IPS-18c (cell line): ENCODE results near the gene C11orf42.

Experiments
- H3K4me3 ChIP-seq: 2 replicates; pipeline ENCODE4 v1.7.0; 2013; ENCODE audit warnings: low read depth, mild to moderate bottlenecking, low read length, moderate library complexity; ENCODE audit not compliant: insufficient read depth
- H3K9me3 ChIP-seq: one replicate; pipeline ENCODE4 v1.6.1; 2013; ENCODE audit warnings: mild to moderate bottlenecking, low read length, moderate library complexity; ENCODE audit not compliant: control insufficient read depth, insufficient read depth

The C11orf42 gene

GRCh38 chr11:6210274-6210955 is 5.1 kb downstream of the C11orf42 start:
- Histone ChIP-seq H3K9me3 (no peaks in the 10 kb centered on the region), H3K4me3 (no peak overlapping the region)

DNA sequence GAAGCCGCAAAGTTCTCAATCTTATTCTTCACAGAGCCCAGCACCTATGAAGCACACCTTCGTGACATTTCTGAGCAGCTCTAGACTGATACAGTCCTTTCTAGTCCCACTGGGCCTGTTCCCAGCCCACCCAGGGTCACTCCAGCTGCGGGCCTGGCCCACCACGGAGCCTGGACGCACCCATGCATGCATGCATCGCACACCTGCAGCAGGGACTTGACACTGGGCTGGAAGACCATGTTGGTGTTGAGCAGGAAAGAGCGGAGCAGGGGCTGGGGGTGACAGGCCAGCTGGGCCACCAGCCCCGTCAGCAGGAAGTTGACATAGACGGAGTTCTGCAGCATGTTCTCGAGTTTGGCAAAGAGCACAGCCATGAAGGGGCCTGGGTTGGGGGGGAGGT is 9.2 kb downstream of the C11orf42 start:
- no peaks in the 10 kb centered on the region for H3K9me3 ChIP-seq
- no peak overlapping the region for H3K4me3 ChIP-seq

- H3K4me3 ChIP-seq: no peak overlapping the region
These were observed 11.1 kb downstream of the C11orf42 start for GRCh38 chr11:6216501-6216900.

DNA sequence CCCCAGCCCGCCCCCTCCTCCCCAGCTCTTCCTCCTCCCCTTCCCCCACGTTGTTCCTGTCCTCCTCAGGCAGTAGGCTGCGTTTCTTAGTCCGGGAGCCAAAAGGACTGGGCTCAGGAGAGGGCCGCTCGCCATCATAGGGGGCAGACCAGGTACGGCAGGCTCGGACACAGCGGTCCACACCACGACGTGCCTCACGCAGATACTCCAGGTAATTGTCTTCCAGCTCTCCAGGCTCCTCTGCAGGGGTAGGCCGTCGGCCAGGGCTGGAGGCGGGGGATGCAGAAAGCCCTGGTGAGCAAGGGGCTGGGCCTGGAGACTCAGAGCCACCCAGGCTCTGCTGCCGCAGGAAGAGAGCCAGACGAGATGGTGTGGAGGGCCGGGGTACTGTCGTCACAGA is 12.4 kb downstream of the C11orf42 start:
- H3K9me3 ChIP-seq: no peaks in the 10 kb centered on the region

More at GRCh38 chr11:6216501-6216900, 11.1 kb downstream of the C11orf42 start:
- H3K9me3 ChIP-seq: no peaks in the 10 kb centered on the region

GRCh38 chr11:6219359-6219758 is 14.0 kb downstream of the C11orf42 start:
- Histone ChIP-seq H3K9me3 (no peaks in the 10 kb centered on the region), H3K4me3 (no peak overlapping the region)

More for the DNA sequence above, 12.4 kb downstream of the C11orf42 start:
- no peak overlapping the region for H3K4me3 ChIP-seq

GRCh38 chr11:6223854-6224253 is 18.5 kb downstream of the C11orf42 start:
- Histone ChIP-seq H3K4me3 (no peak overlapping the region), H3K9me3 (no peaks in the 10 kb centered on the region)

- Histone ChIP-seq H3K4me3 (no peak overlapping the region), H3K9me3 (no peaks in the 10 kb centered on the region)
These were observed 19.1 kb downstream of the C11orf42 start for GRCh38 chr11:6224421-6224820.

DNA sequence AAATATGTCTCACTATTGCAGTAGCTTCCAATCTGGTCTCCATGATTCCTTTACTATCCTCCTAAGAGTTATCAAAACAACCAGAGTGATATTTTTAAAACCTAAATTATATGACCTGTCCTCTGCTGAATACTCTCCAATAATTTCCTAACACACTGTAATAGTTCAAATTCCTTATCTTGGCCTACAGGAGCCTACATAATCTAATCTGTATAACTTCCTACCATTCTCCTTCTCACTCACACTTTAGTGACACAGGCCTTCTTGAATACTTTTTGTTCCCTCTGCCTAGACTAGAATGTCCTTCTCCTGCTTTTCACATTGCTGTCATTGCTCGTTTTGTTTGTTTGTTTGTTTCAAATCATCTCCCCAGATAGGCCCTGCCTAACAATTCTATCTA is 19.7 kb downstream of the C11orf42 start:
- Histone ChIP-seq H3K4me3 (no peak overlapping the region), H3K9me3 (no peaks in the 10 kb centered on the region)

DNA sequence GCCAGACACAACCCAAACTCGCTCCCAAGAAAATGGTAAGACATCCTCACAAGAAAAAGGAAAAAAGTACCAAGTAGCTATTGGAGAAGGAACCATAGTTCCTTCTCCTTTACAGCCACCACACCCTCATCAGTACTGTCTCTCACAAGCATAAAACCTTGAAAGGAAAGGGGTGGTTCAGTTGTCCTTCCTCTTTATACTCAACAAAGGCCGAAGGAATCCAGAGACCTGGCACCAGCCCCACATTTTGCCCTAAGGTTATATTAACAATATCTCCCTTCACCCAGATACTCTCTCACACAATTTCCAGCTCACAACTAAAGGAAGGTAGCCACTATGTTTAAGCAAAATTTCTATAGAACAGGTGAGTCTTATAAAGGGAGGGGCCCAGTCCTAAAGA is 20.5 kb downstream of the C11orf42 start:
- Histone ChIP-seq H3K4me3 (no peak overlapping the region), H3K9me3 (no peaks in the 10 kb centered on the region)

DNA sequence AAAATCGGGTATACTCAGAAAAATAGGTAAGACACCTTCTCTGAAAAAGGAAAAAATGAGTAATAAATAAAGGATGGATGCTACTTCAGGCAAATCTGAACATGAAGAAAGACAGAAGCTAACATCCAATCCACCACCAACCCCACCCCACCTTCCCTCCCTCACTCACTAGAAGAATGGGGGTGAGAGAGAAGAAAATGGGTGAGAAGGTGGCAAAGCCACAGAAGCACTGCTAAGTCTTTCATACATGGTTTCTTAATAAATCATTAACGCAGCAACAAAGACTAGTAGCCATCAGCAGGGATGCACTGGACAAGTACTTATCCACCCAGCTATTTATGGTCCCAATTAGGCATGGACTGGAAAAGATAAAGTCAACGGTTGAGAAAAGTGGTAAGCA is 23.2 kb downstream of the C11orf42 start:
- H3K4me3 ChIP-seq: no peak overlapping the region

DNA sequence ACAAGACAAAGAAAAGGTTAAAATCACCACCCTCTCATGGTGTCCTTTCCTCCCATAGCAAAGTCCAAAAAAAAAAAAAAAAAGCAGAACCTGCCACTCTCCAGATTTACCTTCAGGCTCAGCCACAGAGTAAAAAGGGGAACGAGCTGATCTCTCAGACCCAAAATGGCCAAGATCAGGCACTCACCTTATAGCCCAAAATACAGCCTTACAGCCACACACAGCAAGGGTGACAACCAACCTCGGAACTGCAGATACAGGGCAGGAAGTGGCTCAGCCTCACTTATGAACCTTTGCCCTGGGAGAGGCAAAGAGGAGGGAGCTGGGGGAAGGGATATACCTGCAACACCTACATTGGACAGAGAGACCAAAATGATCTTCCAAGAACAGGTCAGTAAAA is 24.6 kb downstream of the C11orf42 start:
- Histone ChIP-seq H3K4me3 (no peak overlapping the region), H3K9me3 (no peaks in the 10 kb centered on the region)

More for the DNA sequence above, 23.2 kb downstream of the C11orf42 start:
- H3K9me3 ChIP-seq: no peaks in the 10 kb centered on the region

DNA sequence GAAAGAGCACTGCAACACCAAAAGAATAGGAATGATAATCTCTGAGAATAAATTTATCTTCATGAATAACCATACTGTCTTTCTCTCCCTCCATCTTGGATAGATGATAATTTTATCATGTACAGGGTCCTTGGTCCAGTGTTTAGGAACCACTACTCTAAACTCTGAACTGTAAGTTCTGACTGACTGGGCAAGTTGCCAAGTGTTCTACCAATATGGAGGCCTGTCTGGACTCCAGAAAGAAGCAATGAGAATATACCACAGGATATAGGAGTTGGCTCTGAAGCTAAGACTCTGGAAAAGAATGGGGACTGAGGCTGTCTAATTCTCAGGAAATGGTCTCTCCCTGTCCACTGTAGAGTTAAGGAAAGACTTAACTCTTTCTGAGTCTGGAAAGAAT is 27.5 kb downstream of the C11orf42 start:
- Histone ChIP-seq H3K9me3 (no peaks in the 10 kb centered on the region), H3K4me3 (no peak overlapping the region)

GRCh38 chr11:6233984-6234386 is 28.6 kb downstream of the C11orf42 start:
- Histone ChIP-seq H3K4me3 (peak overlapping the region; percentile 83), H3K9me3 (no peaks in the 10 kb centered on the region)

- H3K9me3 ChIP-seq: no peaks in the 10 kb centered on the region
- peak within 1 kb of the TSS; percentile 83 for H3K4me3 ChIP-seq
These were observed 29.2 kb downstream of the C11orf42 start, which contains the start of gene FHIP1B for GRCh38 chr11:6234387-6235107. Gene FHIP1B (minus strand): TSS chr11:6234636. CDS start chr11:6224516, 10,120 bp downstream.

DNA sequence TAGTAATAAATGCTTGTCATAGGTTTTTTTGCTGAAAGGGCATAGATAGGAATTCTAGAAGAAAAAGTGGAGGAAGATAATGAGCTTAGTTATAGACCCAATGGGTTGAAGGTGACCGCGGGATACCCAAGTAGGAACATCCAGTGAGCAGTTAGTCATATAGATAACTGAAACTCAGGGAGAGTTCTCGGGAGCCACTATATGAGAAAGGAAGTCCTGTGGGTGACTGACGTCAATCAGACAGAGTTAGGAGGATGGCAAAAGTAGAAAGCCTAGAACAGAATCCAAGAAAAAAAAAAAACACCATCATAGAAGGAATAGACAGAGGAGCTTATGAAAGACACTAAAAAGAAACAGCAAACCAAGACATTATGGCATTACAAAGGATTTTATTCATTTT is 31.9 kb downstream of the C11orf42 start:
- no peaks in the 10 kb centered on the region for H3K9me3 ChIP-seq
- no peak overlapping the region for H3K4me3 ChIP-seq

DNA sequence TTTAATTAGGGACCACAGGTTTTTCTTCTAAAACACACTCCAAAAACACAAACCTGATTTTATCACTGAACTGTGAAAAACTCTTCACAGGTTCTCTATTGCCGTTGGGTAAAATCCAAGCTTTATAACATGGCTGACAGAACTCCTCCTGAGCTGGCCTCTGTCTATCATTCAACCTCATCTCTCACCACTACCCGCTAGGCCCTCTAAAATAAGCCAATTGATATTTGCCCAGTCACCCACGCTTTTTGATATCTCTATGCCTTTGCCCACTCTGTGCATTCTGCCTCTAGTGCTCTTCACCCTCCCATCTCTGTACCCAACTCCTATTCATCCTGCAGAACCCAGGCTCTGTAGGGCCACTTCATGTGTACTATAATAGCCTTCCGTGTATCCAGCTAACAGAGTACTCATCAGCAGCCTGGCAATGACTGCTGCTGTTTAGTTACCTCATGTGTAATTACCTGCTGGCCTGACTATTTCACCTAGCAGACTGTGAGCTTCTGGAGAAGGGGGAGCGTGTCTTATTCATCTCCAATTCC is 32.5 kb downstream of the C11orf42 start:
- H3K4me3 ChIP-seq: no peak overlapping the region

GRCh38 chr11:6238902-6239301 is 33.5 kb downstream of the C11orf42 start, which contains the start of gene CNGA4:
Gene CNGA4 (plus strand): TSS chr11:6239089. CDS start chr11:6239207, 118 bp downstream.
- H3K4me3 ChIP-seq: no peak within 1 kb of the TSS; the same call in 1 of the 2 replicates
- no peaks in the 10 kb centered on the region for H3K9me3 ChIP-seq

More for the DNA sequence above, 32.5 kb downstream of the C11orf42 start:
- H3K9me3 ChIP-seq: no peaks in the 10 kb centered on the region

DNA sequence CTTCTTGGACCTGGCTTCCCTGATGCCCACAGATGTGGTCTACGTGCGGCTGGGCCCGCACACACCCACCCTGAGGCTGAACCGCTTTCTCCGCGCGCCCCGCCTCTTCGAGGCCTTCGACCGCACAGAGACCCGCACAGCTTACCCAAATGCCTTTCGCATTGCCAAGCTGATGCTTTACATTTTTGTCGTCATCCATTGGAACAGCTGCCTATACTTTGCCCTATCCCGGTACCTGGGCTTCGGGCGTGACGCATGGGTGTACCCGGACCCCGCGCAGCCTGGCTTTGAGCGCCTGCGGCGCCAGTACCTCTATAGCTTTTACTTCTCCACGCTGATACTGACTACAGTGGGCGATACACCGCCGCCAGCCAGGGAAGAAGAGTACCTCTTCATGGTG is 34.8 kb downstream of the C11orf42 start:
- Histone ChIP-seq H3K9me3 (no peaks in the 10 kb centered on the region), H3K4me3 (no peak overlapping the region; the same call in 1 of the 2 replicates)
